Fibroblast of villous mesenchyme (primary cell): ENCODE data around the gene ABCA2. TPM values are rescaled to one million over a fixed set of nuclear protein-coding genes. Genes with fewer than 3 reads are reported as not detected.

Source experiments
- DNase-seq: peaks from one replicate; pipeline ENCODE4 v3.0.0-alpha.2; 2010; ENCODE audit warnings: low read depth
- H3K4me3 ChIP-seq: 2 replicates; pipeline ENCODE4 v1.5.1; 2011; ENCODE audit warnings: low read depth, mild to moderate bottlenecking, low read length
- CTCF ChIP-seq: IDR thresholded peaks from 2 replicates; pipeline ENCODE4 v1.5.1; 2012; ENCODE audit warnings: low read depth, mild to moderate bottlenecking, low read length; ENCODE audit not compliant: insufficient read depth
- total RNA-seq: library from RNA; depleted of rRNA; stranded (reverse); fragments of >200 nt; gene quantifications from 2 replicates; pipeline ENCODE4 v1.2.3, GENCODE V29; 2012

ABCA2 gene
- total RNA-seq, 1 donor: 14.7 TPM

DNA sequence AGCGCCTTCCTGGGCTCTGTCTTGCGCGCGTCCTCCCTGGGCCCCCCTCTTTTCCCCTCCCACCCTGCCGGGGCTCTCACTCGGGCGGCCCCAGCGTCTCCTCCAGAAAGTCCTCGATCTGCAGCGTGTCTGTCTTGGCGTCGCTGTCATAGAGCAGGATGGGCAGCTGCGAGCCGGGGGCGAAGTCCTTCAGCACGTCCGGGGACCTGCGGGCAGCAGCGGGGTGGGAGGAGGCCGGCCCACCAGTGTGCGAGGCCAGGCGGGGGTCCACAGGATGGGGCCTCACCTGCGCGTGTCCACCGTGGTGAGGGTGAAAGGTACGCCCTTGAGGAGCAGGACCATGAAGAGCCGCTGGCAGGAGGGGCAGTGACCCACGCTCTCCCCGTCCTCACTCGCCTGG, 32.7 kb downstream of the ABCA2 start:
- no peak for DNase-seq
- TF ChIP-seq CTCF: no peak
- peak overlapping the region; percentile 51 for H3K4me3 ChIP-seq

DNA sequence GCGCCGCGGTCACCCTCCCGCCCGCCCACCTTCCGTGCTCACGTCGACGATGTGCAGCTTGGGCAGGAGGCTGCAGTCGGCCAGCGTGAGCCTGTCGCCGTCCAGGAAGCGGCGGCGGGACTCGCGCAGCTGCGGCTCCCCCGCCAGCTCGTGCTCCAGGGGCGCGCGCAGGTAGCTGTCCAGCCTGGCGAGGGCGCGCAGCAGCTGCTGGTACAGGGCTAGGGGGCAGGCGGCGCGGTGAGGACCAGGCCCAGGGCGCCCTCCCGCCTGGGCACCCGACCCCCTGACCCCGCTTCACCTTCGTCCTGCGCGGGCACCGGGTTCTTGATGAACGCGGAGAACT, 33.2 kb downstream of the ABCA2 start:
- no peak overlapping the region for H3K4me3 ChIP-seq
- no peak for DNase-seq
- no peak for TF ChIP-seq CTCF

DNA sequence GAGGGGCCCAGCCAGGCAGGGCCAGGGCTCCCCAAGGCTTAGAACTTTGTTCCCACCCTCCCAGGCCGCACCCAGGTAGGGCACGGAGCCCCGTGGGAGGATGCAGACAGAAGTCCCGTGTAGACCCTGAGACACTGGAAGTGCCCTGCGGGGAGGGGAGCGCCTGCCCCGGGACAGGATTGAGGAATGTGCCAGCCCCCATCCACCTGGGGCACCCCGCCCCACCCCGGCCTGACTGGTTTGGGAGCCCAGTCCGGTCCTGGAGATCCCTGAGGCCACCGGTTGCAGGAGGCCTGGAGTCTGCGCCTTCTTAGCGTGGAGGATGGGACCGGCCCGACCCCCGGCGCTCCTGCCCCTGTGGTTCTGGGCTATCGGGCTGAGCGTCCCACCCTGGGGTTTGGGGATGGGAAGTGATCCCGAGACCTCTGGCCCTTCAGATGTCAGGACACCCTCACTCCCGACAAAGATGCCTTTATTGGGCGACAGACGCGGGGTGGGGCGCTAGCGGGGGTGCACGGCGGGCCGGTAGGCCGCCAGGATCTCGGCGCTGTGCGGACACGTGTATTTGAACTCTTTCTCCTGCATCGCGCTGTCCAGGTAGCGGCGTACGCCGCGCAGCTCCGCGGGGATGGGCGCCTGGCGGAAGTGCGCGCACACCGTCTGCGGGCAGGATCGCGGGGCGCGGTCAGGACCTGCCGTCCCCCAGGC, 33.7 kb downstream of the ABCA2 start:
- no peak overlapping the region for H3K4me3 ChIP-seq
- DNase-seq: no peak
- no peak for TF ChIP-seq CTCF

- no peak for DNase-seq
- no peak for TF ChIP-seq CTCF
- peak overlapping the region; percentile 67 for H3K4me3 ChIP-seq
Observed at GRCh38 chr9:136992819-136993369, 35.1 kb downstream of the ABCA2 start.

DNA sequence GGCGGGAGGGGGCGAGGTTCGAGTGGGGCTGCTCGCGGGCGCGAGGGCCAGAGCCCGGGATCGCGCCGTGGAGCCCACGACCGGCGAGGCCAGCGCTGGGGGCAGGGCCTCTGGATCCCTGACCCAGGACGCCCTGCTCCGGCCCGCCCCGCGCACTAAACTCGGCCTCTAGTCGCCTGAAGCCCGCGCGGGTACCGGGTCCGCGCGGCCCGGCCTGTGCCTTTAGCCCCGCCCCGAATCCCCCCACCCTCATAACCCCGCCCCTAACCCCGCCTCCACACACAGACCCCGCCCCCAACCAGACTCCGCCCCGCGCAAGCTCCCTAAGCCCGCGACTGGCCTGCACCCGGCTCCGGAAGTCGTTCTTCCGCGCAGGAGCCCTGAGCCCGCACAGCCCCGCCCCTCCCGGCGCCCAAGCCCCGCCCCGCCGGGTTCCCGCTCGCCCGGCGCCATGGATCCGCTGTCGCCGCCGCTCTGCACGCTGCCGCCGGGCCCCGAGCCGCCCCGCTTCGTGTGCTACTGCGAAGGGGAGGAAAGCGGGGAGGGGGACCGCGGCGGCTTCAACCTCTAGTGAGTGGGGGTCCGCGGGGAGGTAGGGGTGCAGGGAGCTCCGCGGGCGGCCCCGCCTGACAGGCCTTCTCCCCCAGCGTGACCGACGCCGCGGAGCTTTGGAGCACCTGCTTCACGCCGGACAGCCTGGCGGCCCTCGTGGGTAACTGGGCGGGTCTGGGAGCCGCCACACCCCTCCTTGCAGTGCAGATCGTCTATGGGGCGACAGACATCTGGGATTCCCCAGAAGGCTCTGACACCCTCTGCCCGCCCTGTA, 35.8 kb downstream of the ABCA2 start, which contains the start of gene PAXX:
Gene PAXX, plus strand, starts transcription at position 430 of the 826 bp plus-strand sequence. Its CDS starts 22 bp downstream, at position 452.
- H3K4me3 ChIP-seq: peak within 1 kb of the TSS; percentile 67
- TF ChIP-seq CTCF: no peak
- DNase-seq: peak; percentile 94

- TF ChIP-seq CTCF: no peak
- H3K4me3 ChIP-seq: no peak overlapping the region
- DNase-seq: no peak
Observed at GRCh38 chr9:136990242-136990911, 37.7 kb downstream of the ABCA2 start.
